Muscle layer of colon (tissue), 2 donors: Measurements from ENCODE around the gene RNF180.

Experiments used
- H3K27ac ChIP-seq: one replicate; pipeline ENCODE4 v1.7.0; 2013; ENCODE audit warnings: low read depth, mild to moderate bottlenecking, low read length, moderate library complexity
- H3K27me3 ChIP-seq, 2 donors: one replicate each; pipeline ENCODE4 v1.7.0; 2013; ENCODE audit warnings: low read length in 2 of 2, mild to moderate bottlenecking in 2 of 2; ENCODE audit not compliant: insufficient read depth in 2 of 2, control insufficient read depth in 1 of 2
- H3K36me3 ChIP-seq: one replicate; pipeline ENCODE4 v1.7.0; 2013; ENCODE audit warnings: mild to moderate bottlenecking, low read length; ENCODE audit not compliant: insufficient read depth
- H3K4me1 ChIP-seq: one replicate; pipeline ENCODE4 v1.7.0; 2013; ENCODE audit warnings: mild to moderate bottlenecking, low read length; ENCODE audit not compliant: insufficient read depth
- H3K4me3 ChIP-seq, 2 donors: one replicate each; pipeline ENCODE4 v1.7.0; 2013; ENCODE audit warnings: low read length in 2 of 2, low read depth in 1 of 2, mild to moderate bottlenecking in 1 of 2, moderate library complexity in 1 of 2
- H3K9ac ChIP-seq: one replicate; pipeline ENCODE4 v1.7.0; 2013; ENCODE audit warnings: low read length
- H3K9me3 ChIP-seq: one replicate; pipeline ENCODE4 v1.7.0; 2013; ENCODE audit warnings: mild to moderate bottlenecking, low read length
- donor health status: abdominal sarcoma.
- donor health status: Adenocarcinoma of cecum.

Gene RNF180

DNA sequence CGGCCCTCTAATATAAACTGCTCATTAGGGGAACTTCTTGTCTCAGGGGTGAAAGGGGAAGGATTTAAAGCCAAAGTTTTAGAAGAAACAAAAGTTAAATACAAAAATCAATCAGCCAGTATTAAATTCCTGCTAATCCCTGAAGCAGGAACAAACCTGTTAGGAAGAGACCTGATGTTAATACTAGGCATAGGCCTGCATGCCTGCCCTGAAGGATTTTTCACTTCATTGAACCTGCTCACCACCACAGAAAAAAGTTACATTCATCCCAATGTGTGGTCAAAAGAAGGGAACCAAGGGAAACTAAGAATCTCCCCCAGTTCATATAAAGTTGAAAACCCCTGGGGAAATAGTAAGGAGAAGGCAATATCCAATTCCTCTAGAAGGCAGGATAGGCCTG is 9.4 kb upstream of the RNF180 start:
- Histone ChIP-seq H3K4me3 (no peak overlapping the region), H3K27me3 (no peaks in the 10 kb centered on the region), H3K27ac (no peak overlapping the region), H3K4me1 (no peaks in the 10 kb centered on the region), H3K9ac (no peak overlapping the region), H3K36me3 (no peaks in the 10 kb centered on the region), H3K9me3 (no peaks in the 10 kb centered on the region)

DNA sequence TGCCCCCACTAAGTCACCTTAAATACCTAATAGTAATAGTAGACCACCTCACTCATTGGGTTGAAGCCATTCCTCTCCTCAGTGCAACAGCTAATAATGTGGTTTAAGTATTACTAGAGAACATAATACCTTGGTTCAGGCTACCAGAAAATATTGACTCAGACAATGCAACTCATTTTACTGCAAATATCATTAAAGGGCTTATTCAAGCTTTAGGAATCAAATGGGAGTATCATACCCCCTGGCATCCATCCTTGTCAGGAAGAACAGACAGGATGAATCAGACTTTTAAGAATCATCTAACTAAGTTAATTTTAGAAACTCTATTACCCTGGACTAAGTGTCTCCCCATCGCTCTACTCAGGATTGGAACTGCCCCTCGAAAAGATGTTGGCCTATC is 6.8 kb upstream of the RNF180 start:
- H3K9me3 ChIP-seq, result no peaks in the 10 kb centered on the region
- H3K36me3 ChIP-seq, result no peaks in the 10 kb centered on the region
- H3K4me3 ChIP-seq, result no peak overlapping the region
- H3K9ac ChIP-seq, result no peak overlapping the region
- no peaks in the 10 kb centered on the region for H3K27me3 ChIP-seq
- no peak overlapping the region for H3K27ac ChIP-seq
- H3K4me1 ChIP-seq, result no peaks in the 10 kb centered on the region

DNA sequence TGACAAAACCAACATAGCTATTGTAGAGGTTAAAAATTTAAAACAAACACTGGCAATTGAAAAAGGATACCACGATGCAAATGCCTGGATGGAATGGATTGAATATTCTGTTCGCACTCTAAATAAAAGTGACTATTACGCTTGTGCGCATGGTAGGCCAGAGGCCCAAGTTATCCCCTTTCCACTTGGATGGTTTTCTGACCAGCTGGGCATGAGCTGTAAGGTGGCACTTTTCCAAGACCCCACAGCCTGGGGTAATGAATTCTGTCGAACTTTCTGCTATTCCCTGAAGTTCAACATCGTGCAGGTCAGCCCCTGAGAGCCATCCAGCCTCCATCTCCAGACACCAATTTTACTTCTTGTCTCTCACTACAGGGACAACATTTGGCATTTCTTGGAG is 5.4 kb upstream of the RNF180 start:
- Histone ChIP-seq H3K36me3 (no peaks in the 10 kb centered on the region), H3K9ac (no peak overlapping the region), H3K4me3 (no peak overlapping the region), H3K9me3 (no peaks in the 10 kb centered on the region), H3K27ac (no peak overlapping the region), H3K27me3 (no peaks in the 10 kb centered on the region), H3K4me1 (peaks cover 6% of the 10 kb centered on the region)

DNA sequence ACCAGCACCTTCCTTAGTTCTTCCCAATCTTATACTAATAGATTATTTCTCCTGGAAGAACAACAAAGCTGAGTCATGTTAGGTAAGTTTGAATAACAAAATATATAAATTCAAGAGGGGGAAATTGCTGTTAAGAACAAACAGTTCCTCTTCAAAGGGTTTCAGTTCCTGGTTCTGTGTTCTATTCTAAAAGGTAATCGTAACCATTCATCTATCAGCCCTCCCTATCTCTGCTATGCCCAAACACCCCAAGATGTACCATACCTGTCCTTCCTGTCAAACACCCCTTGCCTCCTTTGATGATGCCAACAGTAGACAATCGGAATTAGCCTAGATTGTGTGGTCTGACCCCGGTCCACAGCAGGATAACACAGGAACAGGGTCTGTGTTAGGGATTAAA is 4.2 kb upstream of the RNF180 start:
- Histone ChIP-seq H3K9ac (no peak overlapping the region), H3K4me3 (no peak overlapping the region), H3K9me3 (no peaks in the 10 kb centered on the region), H3K36me3 (no peaks in the 10 kb centered on the region), H3K4me1 (peaks cover 9% of the 10 kb centered on the region), H3K27me3 (no peaks in the 10 kb centered on the region), H3K27ac (no peak overlapping the region)

DNA sequence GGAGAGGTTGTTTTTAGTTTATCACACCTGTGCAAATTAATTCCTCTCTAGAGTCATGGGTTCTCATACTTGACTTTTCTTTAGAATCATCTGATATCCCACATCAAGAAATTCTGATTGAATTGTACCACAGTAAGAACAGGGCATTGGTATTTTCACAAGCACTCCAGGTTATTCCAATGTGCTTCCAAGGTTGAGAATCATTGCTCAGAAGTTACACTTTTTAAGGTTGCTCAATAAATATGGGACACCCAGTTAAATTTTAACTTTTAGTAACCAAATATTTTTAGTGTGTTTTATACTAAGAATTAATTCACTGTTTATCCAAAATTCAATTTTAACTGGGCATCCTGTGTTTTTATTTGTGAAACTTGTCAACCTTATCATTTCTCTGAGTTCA is 2.5 kb upstream of the RNF180 start:
- no peaks in the 10 kb centered on the region for H3K9me3 ChIP-seq
- no peaks in the 10 kb centered on the region for H3K27me3 ChIP-seq
- no peak overlapping the region for H3K27ac ChIP-seq
- H3K4me3 ChIP-seq, result no peak overlapping the region
- H3K36me3 ChIP-seq, result no peaks in the 10 kb centered on the region
- no peak overlapping the region for H3K9ac ChIP-seq
- peaks cover 13% of the 10 kb centered on the region for H3K4me1 ChIP-seq

DNA sequence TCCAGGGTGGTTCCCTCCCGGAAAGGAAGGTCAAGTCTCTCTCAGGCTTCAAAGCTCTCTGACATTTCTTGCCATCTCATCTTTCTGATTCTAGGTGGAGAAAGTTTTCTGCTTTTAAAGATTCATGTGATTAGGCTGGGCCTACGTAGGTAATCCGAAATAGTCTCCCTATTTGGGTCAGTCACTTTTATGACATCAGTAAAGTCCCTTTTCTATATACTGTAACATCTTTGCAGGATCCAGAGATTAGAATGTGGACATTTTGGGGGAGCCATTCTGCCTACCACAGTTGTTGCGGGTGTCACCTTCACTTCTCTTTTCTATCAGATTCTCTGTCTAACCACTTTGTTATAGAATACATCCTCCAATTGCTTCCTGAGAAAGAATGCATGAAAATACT is 1.9 kb upstream of the RNF180 start:
- H3K27me3 ChIP-seq, result no peaks in the 10 kb centered on the region
- no peak overlapping the region for H3K4me3 ChIP-seq
- no peak overlapping the region for H3K27ac ChIP-seq
- H3K36me3 ChIP-seq, result no peaks in the 10 kb centered on the region
- H3K9ac ChIP-seq, result no peak overlapping the region
- H3K4me1 ChIP-seq, result peaks cover 13% of the 10 kb centered on the region
- no peaks in the 10 kb centered on the region for H3K9me3 ChIP-seq

DNA sequence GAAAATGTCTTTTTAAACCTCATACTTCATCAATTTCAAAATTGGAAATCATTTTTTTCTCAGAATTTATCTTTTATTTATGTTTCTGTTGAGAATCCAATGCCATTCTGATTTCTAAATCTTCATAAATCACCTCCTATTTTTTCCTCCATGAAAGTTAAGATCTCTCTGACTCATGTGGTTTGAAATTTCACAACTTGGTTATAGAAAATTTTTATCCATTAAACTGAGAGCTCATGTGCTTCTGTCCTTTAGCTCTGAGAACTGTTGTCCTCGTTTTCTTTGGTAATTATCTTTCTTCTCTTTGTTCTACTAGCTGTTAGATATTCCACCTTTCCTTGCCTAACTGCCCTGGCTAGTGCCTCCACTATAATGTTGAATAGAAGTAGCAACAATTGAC is 1.5 kb upstream of the RNF180 start:
- H3K9me3 ChIP-seq, result no peaks in the 10 kb centered on the region
- no peaks in the 10 kb centered on the region for H3K36me3 ChIP-seq
- H3K27ac ChIP-seq, result no peak overlapping the region
- H3K4me3 ChIP-seq, result no peak overlapping the region
- no peak overlapping the region for H3K9ac ChIP-seq
- H3K4me1 ChIP-seq, result peaks cover 13% of the 10 kb centered on the region
- no peaks in the 10 kb centered on the region for H3K27me3 ChIP-seq

DNA sequence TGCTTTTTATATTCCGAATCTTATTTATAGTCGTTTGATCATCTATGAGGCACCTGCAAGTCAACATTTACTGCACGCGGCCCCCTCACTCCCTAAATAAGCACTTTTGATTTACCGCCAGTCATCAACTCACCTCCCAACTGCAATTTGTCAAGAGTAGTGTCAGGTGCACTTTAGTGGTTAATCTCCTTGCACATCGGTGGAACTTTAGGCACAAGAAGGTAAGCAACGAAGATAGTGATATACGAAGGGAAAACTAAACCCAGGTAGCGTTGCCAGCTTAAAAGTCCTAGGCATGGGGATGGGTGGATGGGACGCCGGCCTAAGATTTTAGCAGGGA is 513 bp upstream of the RNF180 start:
- Histone ChIP-seq H3K27ac (peak overlapping the region; percentile 49), H3K9me3 (no peaks in the 10 kb centered on the region), H3K36me3 (no peaks in the 10 kb centered on the region), H3K27me3 (no peaks in the 10 kb centered on the region), H3K9ac (peak overlapping the region; percentile 21), H3K4me1 (peaks cover 13% of the 10 kb centered on the region), H3K4me3 (peak overlapping the region; percentile 79 to 93)

DNA sequence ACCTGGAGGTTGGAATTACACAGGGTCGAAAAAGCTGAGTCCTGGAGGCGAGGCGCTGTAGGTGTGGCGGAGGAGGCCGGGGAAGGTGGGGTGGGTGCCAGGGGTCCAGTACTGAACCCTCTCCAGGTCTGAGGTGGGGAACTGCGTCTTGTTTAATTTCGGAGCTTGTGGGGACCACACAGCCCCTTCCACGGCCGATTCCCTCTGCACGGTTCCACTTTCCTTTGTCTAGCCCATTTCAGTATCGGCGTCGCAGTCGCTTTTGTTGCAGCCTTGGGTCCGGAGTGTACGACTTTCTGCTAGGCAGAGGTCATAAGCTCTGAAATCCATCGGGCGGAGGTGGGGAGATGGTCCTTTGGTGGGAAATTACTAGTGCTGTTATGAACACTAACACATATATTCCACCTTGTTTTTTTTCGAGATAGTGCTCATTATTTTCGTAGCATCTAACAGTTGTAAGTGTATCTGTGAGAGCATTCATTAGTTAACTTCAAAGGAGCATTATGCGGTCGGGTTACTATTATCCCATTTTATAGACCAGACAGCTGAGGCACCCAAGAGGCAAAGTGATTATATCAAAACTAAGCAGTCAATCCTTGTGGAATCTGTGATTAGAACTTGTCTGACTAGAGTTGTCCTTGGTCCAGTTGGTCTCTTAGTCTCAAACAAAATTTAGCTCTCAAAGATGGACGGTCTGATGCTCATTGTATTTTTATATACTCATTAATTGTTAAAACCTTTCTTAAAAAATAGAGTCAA is 737 bp downstream of the RNF180 start:
- no peaks in the 10 kb centered on the region for H3K9me3 ChIP-seq
- peak overlapping the region; percentile 11 for H3K9ac ChIP-seq
- peak overlapping the region; percentile 79 to 93 for H3K4me3 ChIP-seq
- H3K4me1 ChIP-seq, result peaks cover 13% of the 10 kb centered on the region
- H3K27me3 ChIP-seq, result no peaks in the 10 kb centered on the region
- no peaks in the 10 kb centered on the region for H3K36me3 ChIP-seq
- H3K27ac ChIP-seq, result peak overlapping the region; percentile 49

DNA sequence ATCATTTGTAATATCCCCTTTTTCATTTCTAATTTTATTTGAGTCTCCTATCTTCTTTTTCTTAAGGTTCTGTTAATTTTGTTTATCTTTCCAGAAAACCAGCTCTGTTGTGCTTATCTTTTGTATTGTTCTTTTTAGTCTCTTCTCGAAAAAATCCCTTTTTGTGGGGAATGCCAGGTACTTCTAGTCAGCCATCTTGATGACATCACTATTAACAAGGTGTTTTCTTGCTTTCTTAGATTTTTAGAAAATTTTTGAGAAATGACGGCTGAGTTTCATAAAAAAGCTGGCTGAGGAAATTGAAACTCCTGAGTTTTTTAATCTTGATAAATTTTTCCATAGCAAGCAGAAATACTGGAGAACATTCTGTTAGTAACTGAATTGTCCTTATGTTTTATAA is 10.7 kb downstream of the RNF180 start:
- Histone ChIP-seq H3K4me3 (no peak overlapping the region), H3K9ac (no peak overlapping the region), H3K27ac (no peak overlapping the region), H3K9me3 (no peaks in the 10 kb centered on the region), H3K4me1 (no peaks in the 10 kb centered on the region), H3K27me3 (no peaks in the 10 kb centered on the region), H3K36me3 (no peaks in the 10 kb centered on the region)

DNA sequence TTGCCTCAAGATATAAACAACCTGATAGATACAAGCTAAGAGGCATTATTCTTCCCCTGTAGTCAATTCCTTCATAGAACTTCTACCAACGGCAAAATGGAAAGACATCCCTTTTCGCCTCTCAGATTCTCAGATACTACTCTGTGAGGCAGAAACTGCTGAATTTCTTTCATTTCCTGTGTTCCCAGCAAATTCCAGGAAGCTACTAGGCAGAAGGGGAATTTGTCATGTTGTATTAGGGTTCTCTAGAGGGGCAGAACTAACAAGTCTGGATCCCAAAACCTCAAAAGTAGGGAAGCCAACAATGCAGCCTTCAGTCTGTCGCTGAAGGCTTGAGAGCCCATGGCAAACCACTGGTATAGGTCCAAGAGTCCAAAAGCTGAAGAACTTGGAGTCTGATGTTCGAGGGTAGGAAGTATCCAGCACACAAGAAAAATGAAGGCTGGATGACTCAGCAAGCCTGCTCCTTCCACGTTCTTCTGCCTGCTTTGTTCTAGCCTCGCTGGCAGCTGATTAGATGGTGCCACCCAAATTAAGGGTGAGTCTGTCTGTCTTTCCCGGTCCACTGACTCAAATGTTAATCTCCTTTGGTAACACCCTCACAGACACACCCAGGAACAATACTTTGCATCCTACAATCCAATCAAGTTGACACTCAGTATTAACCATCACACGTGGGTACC is 15.2 kb downstream of the RNF180 start:
- Histone ChIP-seq H3K27ac (no peak overlapping the region), H3K9me3 (no peaks in the 10 kb centered on the region), H3K36me3 (no peaks in the 10 kb centered on the region), H3K27me3 (no peaks in the 10 kb centered on the region), H3K9ac (no peak overlapping the region), H3K4me3 (no peak overlapping the region), H3K4me1 (no peaks in the 10 kb centered on the region)

DNA sequence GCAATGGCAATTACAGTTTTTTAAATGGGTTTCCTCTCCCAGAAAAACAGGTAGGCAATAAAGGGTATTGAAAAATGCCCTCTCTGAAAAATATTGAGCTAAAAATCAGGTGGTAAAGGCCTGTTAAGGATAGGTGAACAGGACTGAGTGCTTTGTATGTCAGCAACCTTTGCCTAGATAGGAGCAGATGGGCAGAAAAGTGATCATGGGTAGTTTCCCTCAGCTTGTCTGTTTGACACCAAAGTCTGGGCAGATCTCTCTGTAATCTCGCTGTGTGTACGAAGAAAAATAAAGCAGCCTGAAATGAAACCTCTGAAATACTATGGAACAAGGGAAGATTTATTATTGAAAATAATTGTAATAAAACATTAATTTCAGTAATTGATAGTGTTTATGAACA is 15.8 kb downstream of the RNF180 start:
- H3K27ac ChIP-seq, result no peak overlapping the region
- no peaks in the 10 kb centered on the region for H3K4me1 ChIP-seq
- no peaks in the 10 kb centered on the region for H3K9me3 ChIP-seq
- H3K4me3 ChIP-seq, result no peak overlapping the region
- no peaks in the 10 kb centered on the region for H3K27me3 ChIP-seq
- H3K9ac ChIP-seq, result no peak overlapping the region
- no peaks in the 10 kb centered on the region for H3K36me3 ChIP-seq
